Activated CD8-positive, alpha-beta T cell treated with anti-CD3 and anti-CD28 coated beads for 36 hours (primary cell): ENCODE data around the gene KLHDC7A. TPM values are rescaled to one million over a fixed set of nuclear protein-coding genes. Genes with fewer than 3 reads are reported as not detected.

Experiments
- ATAC-seq: fragments of 200-7000 bp; cut with Tn5 transposase; one replicate; pipeline ENCODE4 v1.10.0; 2021; ENCODE audit warnings: mild to moderate bottlenecking, moderate library complexity
- CTCF ChIA-PET: fragments of 350-600 bp; sonication (Branson Sonifier 250); formaldehyde crosslinking; loops from one replicate; lab custom pipeline; 2021; ENCODE audit warnings: antibody characterized with exemption; lab: Charles Lee
- POLR2A ChIA-PET: fragments of 350-600 bp; sonication (Branson Sonifier 250); formaldehyde crosslinking; loops from one replicate; lab custom pipeline; 2021; ENCODE audit warnings: antibody characterized with exemption; lab: Charles Lee
- DNase-seq: peaks from one replicate; pipeline ENCODE4 v3.0.0-alpha.2; 2020
- H3K27ac Mint-ChIP-seq: one replicate; pipeline ENCODE4 v1.8.0; 2021; ENCODE audit warnings: mild to moderate bottlenecking, mixed read lengths
- H3K27me3 Mint-ChIP-seq: one replicate; pipeline ENCODE4 v1.8.0; 2021; ENCODE audit warnings: mixed read lengths
- H3K36me3 Mint-ChIP-seq: one replicate; pipeline ENCODE4 v1.8.0; 2021; ENCODE audit warnings: low read depth, mixed read lengths
- H3K4me1 Mint-ChIP-seq: one replicate; pipeline ENCODE4 v1.8.0; 2021; ENCODE audit warnings: low read depth, mixed read lengths
- H3K4me3 Mint-ChIP-seq: one replicate; pipeline ENCODE4 v1.8.0; 2021; ENCODE audit warnings: mild to moderate bottlenecking, moderate library complexity, mixed read lengths
- H3K9me3 Mint-ChIP-seq: one replicate; pipeline ENCODE4 v1.8.0; 2021; ENCODE audit warnings: mixed read lengths
- intact Hi-C: fragments of 100-400 bp; cut with micrococcal nuclease; formaldehyde crosslinking; loops from one replicate; pipeline ENCODE4 v1.10.0; 2022
- total RNA-seq, 2 experiments: library from RNA; stranded (reverse); gene quantifications; one replicate each; pipeline ENCODE4 v1.2.3, GENCODE V29; 2021
- TF ChIP-seq, protein P1 (sequence below): fragments of 200-600 bp; IDR thresholded peaks from one replicate; pipeline ENCODE4 v1.8.0; 2022; ENCODE audit warnings: antibody characterized with exemption, mild to moderate bottlenecking

The KLHDC7A gene
- total RNA-seq, 2 experiments from 2014 or later: not detected

DNA sequence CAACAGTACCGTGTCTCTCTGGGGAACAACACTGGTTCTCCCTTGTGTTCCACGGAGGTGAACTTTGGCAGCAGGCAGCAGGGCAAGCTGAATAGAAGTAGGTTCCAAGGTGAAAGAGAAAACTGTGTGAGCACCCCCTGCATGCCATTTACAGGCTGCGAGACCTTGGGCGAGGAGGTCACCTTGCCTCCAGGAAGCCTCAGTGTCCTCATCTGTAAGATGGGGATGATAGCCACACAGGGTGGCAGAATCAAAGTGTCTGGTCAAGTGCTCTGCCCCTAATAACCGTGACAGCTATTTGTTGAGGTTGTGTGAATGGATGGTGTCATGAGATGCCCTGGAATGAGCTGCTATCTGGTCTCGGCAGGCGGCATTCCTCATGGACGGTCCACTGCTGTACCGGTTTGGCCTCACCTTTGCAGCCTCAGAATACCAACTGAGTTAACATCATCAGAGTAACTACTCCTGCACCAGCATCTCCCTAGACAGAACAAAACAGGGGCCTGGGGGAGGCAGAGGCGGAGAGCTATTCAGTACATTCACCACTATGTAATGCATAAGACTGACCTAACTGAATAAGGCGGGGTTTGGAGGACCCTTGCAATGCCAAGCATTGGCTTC is 7.4 kb upstream of the KLHDC7A start:
- DNase-seq: no peak
- POLR2A ChIA-PET: no interaction called here
- Mint-ChIP-seq H3K4me3 (no peak overlapping the region), H3K36me3 (no peaks in the 10 kb centered on the region), H3K9me3 (no peaks in the 10 kb centered on the region), H3K27ac (no peak overlapping the region), H3K27me3 (no peaks in the 10 kb centered on the region), H3K4me1 (no peaks in the 10 kb centered on the region)
- TF ChIP-seq, protein P1, sequence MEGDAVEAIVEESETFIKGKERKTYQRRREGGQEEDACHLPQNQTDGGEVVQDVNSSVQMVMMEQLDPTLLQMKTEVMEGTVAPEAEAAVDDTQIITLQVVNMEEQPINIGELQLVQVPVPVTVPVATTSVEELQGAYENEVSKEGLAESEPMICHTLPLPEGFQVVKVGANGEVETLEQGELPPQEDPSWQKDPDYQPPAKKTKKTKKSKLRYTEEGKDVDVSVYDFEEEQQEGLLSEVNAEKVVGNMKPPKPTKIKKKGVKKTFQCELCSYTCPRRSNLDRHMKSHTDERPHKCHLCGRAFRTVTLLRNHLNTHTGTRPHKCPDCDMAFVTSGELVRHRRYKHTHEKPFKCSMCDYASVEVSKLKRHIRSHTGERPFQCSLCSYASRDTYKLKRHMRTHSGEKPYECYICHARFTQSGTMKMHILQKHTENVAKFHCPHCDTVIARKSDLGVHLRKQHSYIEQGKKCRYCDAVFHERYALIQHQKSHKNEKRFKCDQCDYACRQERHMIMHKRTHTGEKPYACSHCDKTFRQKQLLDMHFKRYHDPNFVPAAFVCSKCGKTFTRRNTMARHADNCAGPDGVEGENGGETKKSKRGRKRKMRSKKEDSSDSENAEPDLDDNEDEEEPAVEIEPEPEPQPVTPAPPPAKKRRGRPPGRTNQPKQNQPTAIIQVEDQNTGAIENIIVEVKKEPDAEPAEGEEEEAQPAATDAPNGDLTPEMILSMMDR: no peak
- CTCF ChIA-PET: no interaction called here
- intact Hi-C loops: no loop called here
- ATAC-seq: no peak

GRCh38 chr1:18474559-18475175 is 6.1 kb upstream of the KLHDC7A start:
- ATAC-seq (no peak), DNase-seq (no peak)
- TF ChIP-seq, protein P1: no peak
- H3K27ac Mint-ChIP-seq: no peak overlapping the region
- H3K9me3 Mint-ChIP-seq: no peaks in the 10 kb centered on the region
- H3K36me3 Mint-ChIP-seq: no peaks in the 10 kb centered on the region
- H3K27me3 Mint-ChIP-seq: no peaks in the 10 kb centered on the region
- ChIA-PET POLR2A (no interaction called here), CTCF (no interaction called here)
- no peaks in the 10 kb centered on the region for H3K4me1 Mint-ChIP-seq
- intact Hi-C loops: no loop called here
- H3K4me3 Mint-ChIP-seq: no peak overlapping the region

GRCh38 chr1:18475234-18475905 is 5.4 kb upstream of the KLHDC7A start:
- Mint-ChIP-seq H3K4me3 (no peak overlapping the region), H3K36me3 (no peaks in the 10 kb centered on the region), H3K4me1 (no peaks in the 10 kb centered on the region), H3K27ac (no peak overlapping the region), H3K9me3 (no peaks in the 10 kb centered on the region), H3K27me3 (no peaks in the 10 kb centered on the region)
- CTCF ChIA-PET: no interaction called here
- POLR2A ChIA-PET: no interaction called here
- ATAC-seq (no peak), DNase-seq (no peak)
- TF ChIP-seq, protein P1: no peak
- intact Hi-C loops: no loop called here

DNA sequence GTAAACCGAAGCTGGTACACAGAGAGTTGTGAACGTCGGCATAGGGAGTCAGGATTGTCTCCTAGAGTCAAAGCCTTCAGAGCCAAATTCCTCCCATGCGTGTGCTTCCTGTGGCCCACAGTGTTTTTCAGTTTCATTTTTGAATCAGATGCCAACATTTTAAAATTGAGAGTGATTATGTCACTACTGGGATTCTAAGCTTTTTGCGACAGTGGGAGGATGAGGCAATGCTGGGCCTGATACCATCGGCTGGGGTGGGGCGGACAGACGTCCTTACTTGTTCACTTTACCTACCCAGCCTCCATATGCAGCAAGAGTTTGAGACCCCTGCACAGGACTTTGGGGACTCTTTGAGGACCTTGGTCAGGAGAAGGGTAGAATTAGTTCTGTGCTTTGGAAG is 1.3 kb upstream of the KLHDC7A start:
- Mint-ChIP-seq H3K27me3 (no peaks in the 10 kb centered on the region), H3K36me3 (no peaks in the 10 kb centered on the region), H3K27ac (no peak overlapping the region), H3K9me3 (no peaks in the 10 kb centered on the region), H3K4me1 (no peaks in the 10 kb centered on the region), H3K4me3 (no peak overlapping the region)
- intact Hi-C loops: no loop called here
- DNase-seq (no peak), ATAC-seq (no peak)
- POLR2A ChIA-PET: no interaction called here
- TF ChIP-seq, protein P1: no peak
- CTCF ChIA-PET: no interaction called here
